ENCODE results near the gene GRM3. TPM values are rescaled to one million over a fixed set of nuclear protein-coding genes. Genes with fewer than 3 reads are reported as not detected.

The GRM3 gene
- total RNA-seq, 4 donors from 2014 or later = not detected

- no peak for TF ChIP-seq CTCF (IDR thresholded peaks at IDR 0.05)
- DNase-seq (ENCODE audit: low spot score) (no peak), ATAC-seq (ENCODE audit: low FRiP score) (no peak)
These were observed 49.0 kb downstream of the GRM3 start for GRCh38 chr7:86692755-86693154.

- ATAC-seq (ENCODE audit: low FRiP score) = no peak
- TF ChIP-seq CTCF (IDR thresholded peaks at IDR 0.05) = no peak
These were observed 62.7 kb downstream of the GRM3 start for GRCh38 chr7:86706406-86706805.

GRCh38 chr7:86708031-86708680, 64.4 kb downstream of the GRM3 start:
- ATAC-seq (ENCODE audit: low FRiP score) (no peak), DNase-seq (ENCODE audit: low spot score) (no peak)
- no peak for TF ChIP-seq CTCF (IDR thresholded peaks at IDR 0.05)

More at GRCh38 chr7:86706406-86706805, 62.7 kb downstream of the GRM3 start:
- DNase-seq (ENCODE audit: low spot score) = no peak

- TF ChIP-seq CTCF (IDR thresholded peaks at IDR 0.05) = no peak
- DNase-seq (ENCODE audit: low spot score) = no peak
- no peak for ATAC-seq (ENCODE audit: low FRiP score)
These were observed 76.6 kb downstream of the GRM3 start for GRCh38 chr7:86720306-86720705.

GRCh38 chr7:86733783-86734182, 90.1 kb downstream of the GRM3 start:
- DNase-seq (ENCODE audit: low spot score) = no peak

GRCh38 chr7:86745013-86745745, 101.5 kb downstream of the GRM3 start:
- DNase-seq (ENCODE audit: low spot score) = no peak
- ATAC-seq (ENCODE audit: low FRiP score) = no peak
- no peak for TF ChIP-seq CTCF (IDR thresholded peaks at IDR 0.05)

More at GRCh38 chr7:86733783-86734182, 90.1 kb downstream of the GRM3 start:
- TF ChIP-seq CTCF (IDR thresholded peaks at IDR 0.05) = no peak
- ATAC-seq (ENCODE audit: low FRiP score) = no peak

GRCh38 chr7:86747698-86748097, 104.0 kb downstream of the GRM3 start:
- TF ChIP-seq CTCF (IDR thresholded peaks at IDR 0.05) = no peak
- ATAC-seq (ENCODE audit: low FRiP score) (no peak), DNase-seq (ENCODE audit: low spot score) (no peak)
